AG04450 (cell line): ENCODE data around the gene ID1. TPM values are rescaled to one million over a fixed set of nuclear protein-coding genes. Genes with fewer than 3 reads are reported as not detected.
A peak's percentile ranks its signal among the peaks of the same experiment; 100 is the strongest.

Experiments
- CTCF ChIA-PET: fragments of 300-600, 350-600 bp; formaldehyde crosslinking; extraction: SDS; loops from one replicate; lab custom pipeline; 2022; ENCODE audit warnings: antibody characterized with exemption, inconsistent platforms; lab: Charles Lee
- POLR2A ChIA-PET: fragments of 350-600 bp; formaldehyde crosslinking; extraction: SDS; loops from one replicate; lab custom pipeline; 2021; ENCODE audit warnings: antibody characterized with exemption, inconsistent platforms; lab: Yijun Ruan, JAX
- DNase-seq: peaks from one replicate; pipeline ENCODE4 v3.0.0-alpha.2; 2011; ENCODE audit warnings: low read depth, low spot score
- H3K27ac ChIP-seq: one replicate; pipeline ENCODE4 v1.5.1; 2012; ENCODE audit warnings: low read depth, low read length, control low read depth
- H3K27me3 ChIP-seq: one replicate; pipeline ENCODE4 v1.6.0; 2012; ENCODE audit warnings: low read length; ENCODE audit not compliant: control insufficient read depth, insufficient read depth
- H3K4me3 ChIP-seq: 2 replicates; pipeline ENCODE4 v1.5.1; 2011; ENCODE audit warnings: mild to moderate bottlenecking, low read depth, low read length, control low read depth
- H3K9me3 ChIP-seq: 2 replicates; pipeline ENCODE4 v1.5.1; 2012; ENCODE audit warnings: low read length; ENCODE audit not compliant: control insufficient read depth, insufficient read depth
- CTCF ChIP-seq: IDR thresholded peaks from 2 replicates; pipeline ENCODE4 v1.5.1; 2011; ENCODE audit warnings: low read depth, low read length, control low read depth, inconsistent platforms
- polyA plus RNA-seq: library from polyadenylated mRNA; depleted of rRNA; stranded (reverse); fragments of >200 nt; gene quantifications from 2 replicates; pipeline ENCODE4 v1.2.3, GENCODE V29; 2011

ID1 gene
- polyA plus RNA-seq, 1 experiment = 7.8 TPM

DNA sequence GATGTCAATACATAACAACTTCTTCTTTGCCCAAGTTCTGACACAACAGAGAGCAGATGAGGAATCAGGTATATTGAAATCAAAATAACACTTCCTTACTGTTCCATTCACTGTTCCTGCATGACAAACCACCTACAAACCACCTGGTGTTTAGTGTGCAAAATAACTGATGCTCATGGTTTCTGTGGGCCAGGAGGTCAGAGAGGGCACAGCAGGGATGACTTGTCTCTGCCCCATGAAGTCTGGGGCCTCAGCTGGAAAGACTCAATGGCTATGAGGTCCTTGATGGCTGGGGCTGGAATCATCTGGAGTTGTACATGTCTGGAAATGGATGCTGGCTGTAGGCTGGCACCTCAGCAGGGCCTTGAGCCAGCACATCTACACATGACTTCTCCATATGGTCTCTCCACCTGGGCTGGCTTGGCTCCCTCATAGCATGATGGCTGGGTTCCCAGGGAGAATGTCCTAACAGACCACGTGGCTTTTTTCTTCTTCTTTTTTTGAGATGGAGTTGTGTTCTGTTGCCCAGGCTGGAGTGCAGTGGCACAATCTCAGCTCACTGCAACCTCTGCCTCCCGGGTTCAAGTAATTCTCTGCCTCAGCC, 25.2 kb downstream of the ID1 start:
- no peak overlapping the region for H3K27ac ChIP-seq
- no peaks in the 10 kb centered on the region for H3K27me3 ChIP-seq
- POLR2A ChIA-PET = no interaction called here
- H3K4me3 ChIP-seq = no peak overlapping the region
- CTCF ChIA-PET = interaction anchor here (0.7 to 3.3 kb wide), 3 partner anchors 17 to 108 kb away, joined by 3 to 11 read pairs (median 3); no protein-coding TSS in a partner anchor
- peaks cover 4% of the 10 kb centered on the region; the same call in 1 of the 2 replicates for H3K9me3 ChIP-seq
- no peak for TF ChIP-seq CTCF
- DNase-seq = no peak

GRCh38 chr20:31632548-31633338, 27.7 kb downstream of the ID1 start:
- no peak for DNase-seq
- peaks cover 2% of the 10 kb centered on the region for H3K27me3 ChIP-seq
- no peak overlapping the region for H3K27ac ChIP-seq
- no peak overlapping the region for H3K4me3 ChIP-seq
- CTCF ChIA-PET = interaction anchor here (1.2 to 6.0 kb wide), 10 partner anchors 9 to 91 kb away, joined by 4 to 85 read pairs (median 7); no protein-coding TSS in a partner anchor
- peaks cover 4% of the 10 kb centered on the region; the same call in 1 of the 2 replicates for H3K9me3 ChIP-seq
- POLR2A ChIA-PET = interaction anchor here (0.6 to 1.4 kb wide), 3 partner anchors 20 to 91 kb away, joined by 3 to 4 read pairs (median 3); no protein-coding TSS in a partner anchor
- TF ChIP-seq CTCF = no peak

DNA sequence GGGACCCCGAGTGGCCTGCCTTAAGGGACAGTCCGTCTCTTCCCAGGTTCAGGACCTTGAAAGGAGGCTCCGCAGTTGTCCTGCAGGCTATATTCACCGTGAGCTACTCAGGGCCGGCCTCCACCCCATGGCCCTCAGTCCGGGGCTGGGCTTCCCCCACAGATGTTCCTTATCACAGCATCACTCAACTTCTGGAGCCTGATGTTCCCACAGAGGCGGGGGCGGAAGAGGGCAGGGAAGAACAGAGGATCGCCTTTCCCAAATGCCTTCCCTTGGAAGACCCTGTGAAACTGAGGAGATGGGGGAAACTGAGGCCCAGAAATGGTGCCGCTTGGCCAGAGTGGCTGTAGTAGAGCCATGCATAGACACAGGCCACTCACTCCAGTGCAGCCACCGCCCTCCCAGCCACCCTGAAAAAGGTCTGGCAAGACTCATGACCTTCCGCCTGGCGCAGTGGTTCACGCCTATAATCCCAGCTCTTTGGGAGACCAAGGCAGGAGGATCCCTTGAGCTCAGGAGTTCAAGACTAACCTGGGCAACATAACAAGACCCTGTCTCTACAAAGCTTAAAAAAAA, 28.3 kb downstream of the ID1 start:
- peak; percentile 72 for DNase-seq
- CTCF ChIA-PET = interaction anchor here (0.6 to 6.0 kb wide), 37 partner anchors 8 to 156 kb away, joined by 3 to 85 read pairs (median 5); partner anchors contain the start of gene ID1

DNA sequence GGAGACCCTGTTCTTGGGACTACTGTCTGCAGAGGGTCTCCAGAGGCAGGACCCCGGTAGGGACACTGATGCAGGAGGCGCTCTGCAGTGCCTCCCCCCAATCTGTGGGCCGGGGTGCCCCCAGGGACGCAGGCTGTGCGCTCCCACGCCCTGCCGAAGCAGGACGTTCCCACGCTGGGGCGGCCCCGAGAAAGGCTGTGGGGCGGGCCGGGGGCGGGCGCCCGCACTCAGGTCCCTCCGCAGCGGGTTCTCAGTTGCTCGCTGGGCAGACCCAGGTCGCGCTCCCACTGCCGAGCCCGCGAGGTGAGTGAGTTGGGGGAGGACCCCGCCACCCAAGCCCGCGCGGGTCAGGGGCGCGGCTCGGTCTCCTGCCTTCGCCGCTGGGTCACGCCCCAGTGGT, 32.6 kb downstream of the ID1 start, which contains the start of gene COX4I2:
Gene COX4I2 (plus strand): TSS at position 253 of the 400 bp plus-strand sequence. CDS start 1,106 bp downstream, outside the sequence.
- H3K9me3 ChIP-seq = peaks cover 1% of the 10 kb centered on the region; the same call in 1 of the 2 replicates
- no peak for DNase-seq
- ChIA-PET CTCF (interaction anchor here (2.2 to 5.3 kb wide), 2 partner anchors 26 to 86 kb away, joined by 5 to 61 read pairs; no protein-coding TSS in a partner anchor), POLR2A (no interaction called here)
- peaks cover 28% of the 10 kb centered on the region for H3K27me3 ChIP-seq
- H3K27ac ChIP-seq = no peak within 1 kb of the TSS
- no peak within 1 kb of the TSS for H3K4me3 ChIP-seq
- no peak for TF ChIP-seq CTCF

More for the DNA sequence above, 28.3 kb downstream of the ID1 start:
- POLR2A ChIA-PET = interaction anchor here (0.6 to 1.4 kb wide), 9 partner anchors 16 to 120 kb away, joined by 3 to 7 read pairs (median 3); no protein-coding TSS in a partner anchor
- Histone ChIP-seq H3K9me3 (peaks cover 4% of the 10 kb centered on the region; the same call in 1 of the 2 replicates), H3K27me3 (peaks cover 8% of the 10 kb centered on the region), H3K27ac (peak overlapping the region; percentile 39), H3K4me3 (no peak overlapping the region)
- no peak for TF ChIP-seq CTCF
